Retina (tissue), 1 donor: ENCODE results near the gene TANC1.
A peak's percentile ranks its signal among the peaks of the same experiment; 100 is the strongest.
"Not testable (repeated sequence)": the region's sequence is repeated elsewhere in the genome, so short reads cannot be mapped to it uniquely, and the experiment has no call there.

ENCODE experiments used
- DNase-seq: peaks from one replicate; pipeline ENCODE4 v3.0.0-alpha.2; 2016

The TANC1 gene

GRCh38 chr2:159032580-159032979 lies 64.1 kb downstream of the TANC1 start:
- DNase-seq, result no peak

GRCh38 chr2:159034713-159035112 lies 66.3 kb downstream of the TANC1 start:
- DNase-seq, result peak; percentile 11

GRCh38 chr2:159035790-159036411 lies 67.5 kb downstream of the TANC1 start:
- no peak for DNase-seq

DNA sequence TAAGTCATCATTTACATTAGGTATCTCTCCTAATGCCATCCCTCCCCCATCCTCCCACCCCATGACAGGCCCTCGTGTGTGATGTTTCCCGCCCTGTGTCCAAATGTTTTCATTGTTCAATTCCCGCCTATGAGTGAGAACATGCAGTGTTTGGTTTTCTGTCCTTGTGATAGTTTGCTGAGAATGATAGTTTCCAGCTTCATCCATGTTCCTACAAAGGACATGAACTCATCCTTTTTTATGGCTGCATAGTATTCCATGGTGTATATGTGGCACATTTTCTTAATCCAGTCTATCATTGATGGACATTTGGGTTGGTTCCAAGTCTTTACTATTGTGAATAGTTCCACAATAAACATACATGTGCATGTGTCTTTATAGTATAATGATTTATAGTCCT lies 68.0 kb downstream of the TANC1 start:
- not testable (repeated sequence) for DNase-seq

GRCh38 chr2:159041328-159041727 lies 72.9 kb downstream of the TANC1 start:
- DNase-seq, result not testable (repeated sequence)

DNA sequence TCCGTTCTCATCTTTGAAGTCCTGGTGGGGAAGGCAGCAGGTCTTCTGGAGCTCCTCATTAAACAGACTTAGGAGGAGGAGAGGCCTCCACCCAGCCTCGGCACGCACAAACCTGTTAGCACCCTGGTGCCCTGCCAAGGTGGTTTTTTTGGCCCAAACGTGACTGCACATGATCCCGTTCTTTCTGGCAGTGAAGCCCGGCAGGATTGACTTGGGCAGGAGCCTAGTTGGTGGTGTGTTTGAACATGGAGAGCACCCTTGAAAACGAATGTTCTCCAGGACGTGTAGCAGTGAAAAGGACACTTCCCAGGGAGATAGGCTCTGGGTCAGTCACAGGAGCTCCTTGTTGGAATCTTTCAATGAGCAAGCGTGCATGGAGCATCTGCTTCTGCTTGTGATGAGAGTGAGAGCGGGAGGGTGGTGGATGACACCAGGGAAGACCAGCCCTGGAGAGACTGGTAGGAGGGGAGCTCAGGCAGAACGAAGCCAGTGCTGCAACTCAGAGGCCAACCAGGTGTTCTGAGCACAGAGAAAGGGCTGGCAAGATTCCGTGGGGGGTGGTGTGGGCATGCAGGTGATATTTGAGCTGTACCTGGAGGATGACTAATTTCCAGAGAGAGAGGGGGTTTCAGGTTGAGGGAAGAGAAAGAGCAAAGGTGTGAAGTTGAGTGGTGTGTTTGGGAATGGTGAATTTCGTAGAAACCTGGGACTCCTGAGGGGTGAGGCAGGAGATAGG lies 73.8 kb downstream of the TANC1 start:
- no peak for DNase-seq

DNA sequence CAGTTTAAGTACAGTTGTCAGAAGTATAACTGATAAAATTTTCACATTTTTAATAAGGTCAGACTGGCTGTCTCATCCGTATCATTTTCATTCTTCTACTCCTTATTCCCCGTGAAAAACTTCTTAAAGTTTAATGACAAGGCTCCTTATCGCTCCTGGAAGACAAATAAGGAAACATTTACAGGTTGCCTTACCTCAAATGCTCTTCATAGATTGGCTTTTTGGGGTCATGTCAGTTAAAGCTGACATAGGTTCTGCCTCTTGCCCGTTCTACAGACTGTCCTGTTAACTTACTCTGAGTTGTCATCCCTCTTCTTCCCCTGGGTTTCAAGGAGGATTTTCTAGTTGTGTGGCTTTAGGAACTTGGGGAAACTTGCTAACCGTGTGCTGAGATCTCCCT lies 75.3 kb downstream of the TANC1 start:
- no peak for DNase-seq

- no peak for DNase-seq
Measured at GRCh38 chr2:159044804-159045286, 76.4 kb downstream of the TANC1 start.

DNA sequence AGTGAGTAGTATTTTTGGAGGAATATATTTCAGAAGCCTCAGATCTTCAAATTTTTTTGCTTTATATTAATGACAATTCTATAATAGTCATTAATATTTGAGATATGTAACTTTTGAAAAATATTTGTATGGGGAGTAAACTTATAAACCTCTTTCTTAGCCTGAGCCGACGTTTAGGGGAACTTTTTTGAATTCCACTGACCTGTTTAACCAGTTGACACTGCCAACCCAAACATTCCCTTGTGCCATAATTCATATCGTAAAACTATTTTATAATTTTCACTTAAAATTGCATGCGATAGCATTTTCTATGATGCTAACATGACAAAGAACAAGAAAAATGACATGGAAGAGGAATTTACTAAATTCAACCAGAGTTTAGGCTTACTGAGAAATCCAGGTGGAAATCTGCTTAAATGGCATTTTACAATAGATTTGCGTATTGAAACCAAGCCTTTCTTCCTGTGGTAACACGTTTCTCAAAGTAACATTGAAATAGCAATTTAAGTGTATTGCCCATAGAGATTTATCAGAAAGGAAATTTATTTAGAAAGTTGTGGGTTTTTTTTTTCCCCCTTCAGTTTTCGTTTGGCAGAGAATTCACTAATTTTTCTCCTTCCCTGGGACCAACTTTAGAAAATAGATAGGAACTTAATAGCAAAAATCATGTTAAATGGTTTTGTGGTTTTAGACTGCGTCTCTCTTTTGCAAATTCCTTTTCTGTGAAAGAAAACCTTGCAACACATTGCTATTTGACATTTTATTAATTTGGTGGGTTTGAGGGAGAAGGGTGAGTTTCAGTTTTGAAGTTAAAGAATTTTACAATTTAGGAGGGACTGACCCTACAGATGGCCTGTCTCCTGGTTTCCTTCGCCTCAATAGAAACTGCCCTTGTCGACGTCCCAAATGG lies 77.4 kb downstream of the TANC1 start:
- DNase-seq, result no peak

- DNase-seq, result no peak
Measured at GRCh38 chr2:159046966-159047365, 78.5 kb downstream of the TANC1 start.

- DNase-seq, result no peak
Measured at GRCh38 chr2:159050426-159050825, 82.0 kb downstream of the TANC1 start.

DNA sequence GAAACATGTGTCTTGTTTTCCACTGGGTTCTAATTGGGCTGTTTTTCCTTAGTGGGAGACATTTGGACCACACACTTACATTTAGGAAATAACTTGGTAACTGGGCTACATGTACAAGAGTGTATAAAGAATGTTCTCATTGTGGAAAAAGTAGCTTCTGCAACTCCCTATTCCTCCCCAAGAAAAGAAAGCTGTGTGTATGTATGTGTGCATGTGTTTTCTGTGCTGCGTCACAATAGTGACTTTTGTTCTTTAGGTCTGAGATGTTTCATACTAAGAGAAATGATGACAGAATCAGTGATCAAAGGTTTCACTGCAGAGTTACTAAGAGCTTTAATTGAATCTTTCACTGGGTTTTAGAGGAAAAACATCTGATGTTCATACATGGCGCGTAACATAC lies 82.7 kb downstream of the TANC1 start:
- DNase-seq, result no peak

- no peak for DNase-seq
Measured at GRCh38 chr2:159051661-159052060, 83.2 kb downstream of the TANC1 start.

GRCh38 chr2:159052157-159052601 lies 83.7 kb downstream of the TANC1 start:
- no peak for DNase-seq

DNA sequence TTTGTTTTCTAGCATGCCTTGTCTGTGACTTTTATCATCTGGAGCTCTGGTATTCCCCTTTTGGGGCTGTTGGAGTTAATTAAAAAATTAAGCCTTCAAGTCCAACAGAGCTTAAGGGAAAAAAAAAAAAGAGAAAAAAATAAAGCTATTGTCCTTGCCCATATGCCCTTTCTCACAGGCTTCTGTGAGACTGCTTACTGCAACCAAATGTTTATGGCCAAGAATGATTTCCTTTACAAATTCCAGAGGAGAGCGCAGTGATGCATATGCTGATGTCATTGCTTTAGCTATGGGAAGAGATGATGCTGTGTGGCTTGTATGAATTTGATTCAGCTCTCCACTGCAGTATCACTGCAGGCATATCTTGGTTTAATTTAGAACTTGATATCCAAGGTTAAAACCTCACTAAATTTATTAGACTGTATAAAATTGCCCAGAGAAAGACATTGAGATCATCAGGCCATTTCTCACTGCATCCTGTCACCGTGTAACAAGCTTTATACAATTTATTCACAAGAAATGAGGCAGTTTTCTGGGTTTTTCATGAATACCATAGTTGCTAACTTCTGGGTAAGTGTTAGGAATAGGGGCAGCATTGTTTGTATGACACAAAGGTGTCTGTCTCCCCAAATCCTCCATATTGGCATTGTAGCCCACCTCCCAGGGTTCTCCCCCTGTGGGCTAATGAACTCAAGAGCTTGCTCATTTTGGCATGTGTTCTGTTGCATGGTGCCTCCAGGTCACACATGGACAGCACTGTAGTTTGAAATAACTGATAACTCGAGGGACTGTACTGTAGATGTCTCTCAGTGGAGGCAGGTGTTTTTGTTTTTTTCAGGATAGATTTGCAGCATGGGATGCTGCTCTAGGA lies 85.0 kb downstream of the TANC1 start:
- peak; percentile 58 for DNase-seq

GRCh38 chr2:159054032-159054334 lies 85.5 kb downstream of the TANC1 start:
- DNase-seq, result no peak

DNA sequence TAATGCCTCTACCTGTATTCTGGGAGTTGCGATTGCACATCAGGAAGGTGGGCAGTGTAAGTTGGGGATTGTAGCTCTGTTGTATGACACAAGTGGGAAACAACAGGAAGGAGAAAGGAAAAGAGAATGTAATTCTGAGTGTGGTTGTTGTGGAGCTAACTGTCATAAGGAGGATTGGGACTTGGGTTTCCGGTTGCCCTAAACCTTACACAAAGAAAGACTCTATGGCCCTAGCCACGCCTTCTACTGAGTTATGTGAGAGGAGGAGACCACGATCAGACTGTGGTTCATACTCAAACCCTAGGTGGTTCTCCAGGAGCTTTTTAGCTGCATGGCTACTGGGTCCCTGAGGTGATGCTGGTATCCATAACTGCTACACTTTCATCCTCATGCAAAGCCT lies 86.5 kb downstream of the TANC1 start:
- no peak for DNase-seq

DNA sequence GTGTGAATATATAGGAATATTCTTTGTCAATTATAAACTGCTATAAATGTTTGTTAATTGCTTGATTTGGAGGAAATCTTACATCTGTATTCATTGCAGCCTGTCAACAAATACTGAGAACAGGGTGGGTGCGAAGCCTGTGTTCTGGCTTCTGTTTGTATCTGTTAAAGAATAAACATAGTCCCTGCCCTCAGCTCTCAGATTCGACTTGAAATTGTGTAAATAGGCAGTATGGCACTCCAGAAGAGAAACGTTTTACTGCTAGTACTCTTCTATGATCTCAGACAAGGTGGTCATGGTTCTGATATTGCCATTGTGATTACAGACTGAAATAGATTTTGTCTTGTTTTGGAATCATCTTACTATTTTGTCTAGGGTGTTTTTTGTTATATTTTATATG lies 92.1 kb downstream of the TANC1 start:
- no peak for DNase-seq

- no peak for DNase-seq
Measured at GRCh38 chr2:159063677-159064076, 95.2 kb downstream of the TANC1 start.

- DNase-seq, result peak; percentile 35
Measured at GRCh38 chr2:159064446-159065301, 96.2 kb downstream of the TANC1 start.

DNA sequence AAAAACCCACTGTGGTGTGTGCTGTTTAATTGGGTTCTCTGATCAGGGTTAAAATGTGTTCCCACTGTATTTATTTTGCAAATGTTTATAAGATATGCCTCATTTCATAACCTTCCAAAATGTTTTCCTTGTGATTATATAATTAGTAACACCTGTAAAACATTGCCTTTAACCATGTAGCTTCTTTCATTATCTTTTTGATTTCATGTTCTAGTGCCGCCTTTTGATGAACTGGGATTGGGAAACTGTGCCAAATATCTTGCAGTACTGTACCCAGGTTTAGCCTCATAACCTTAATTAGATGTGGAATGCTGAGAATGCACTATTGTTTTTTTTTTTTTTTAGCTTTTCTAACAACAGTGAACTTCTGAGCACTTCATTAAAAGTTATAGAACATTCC lies 96.9 kb downstream of the TANC1 start:
- DNase-seq, result no peak

- DNase-seq, result no peak
Measured at GRCh38 chr2:159065891-159066290, 97.5 kb downstream of the TANC1 start.
